Duodenal mucosa (tissue), 2 donors: ENCODE data around the gene HPSE2.

ENCODE experiments used
- H3K27ac ChIP-seq: one replicate; pipeline ENCODE4 v1.7.0; 2013; ENCODE audit warnings: low read depth, low read length
- H3K27me3 ChIP-seq, 2 donors: one replicate each; pipeline ENCODE4 v1.7.0; 2013; ENCODE audit warnings: low read length in 2 of 2, control low read depth in 1 of 2; ENCODE audit not compliant: insufficient read depth in 2 of 2, control insufficient read depth in 1 of 2
- H3K36me3 ChIP-seq, 2 donors: one replicate each; pipeline ENCODE4 v1.7.0; 2013; ENCODE audit warnings: low read length in 2 of 2, control low read depth in 1 of 2; ENCODE audit not compliant: insufficient read depth in 2 of 2, control insufficient read depth in 1 of 2
- H3K4me1 ChIP-seq, 2 donors: one replicate each; pipeline ENCODE4 v1.7.0; 2013; ENCODE audit warnings: low read length in 2 of 2, control low read depth in 1 of 2; ENCODE audit not compliant: insufficient read depth in 2 of 2, control insufficient read depth in 1 of 2
- H3K4me3 ChIP-seq, 2 donors: one replicate each; pipeline ENCODE4 v1.7.0; 2013; ENCODE audit warnings: low read length in 2 of 2, low read depth in 1 of 2
- H3K9ac ChIP-seq, 2 donors: one replicate each; pipeline ENCODE4 v1.7.0; 2013; ENCODE audit warnings: low read length in 2 of 2, low read depth in 1 of 2
- H3K9me3 ChIP-seq, 2 donors: one replicate each; pipeline ENCODE4 v1.7.0; 2013; ENCODE audit warnings: low read length in 2 of 2, control low read depth in 1 of 2; ENCODE audit not compliant: control insufficient read depth in 1 of 2

Gene HPSE2

DNA sequence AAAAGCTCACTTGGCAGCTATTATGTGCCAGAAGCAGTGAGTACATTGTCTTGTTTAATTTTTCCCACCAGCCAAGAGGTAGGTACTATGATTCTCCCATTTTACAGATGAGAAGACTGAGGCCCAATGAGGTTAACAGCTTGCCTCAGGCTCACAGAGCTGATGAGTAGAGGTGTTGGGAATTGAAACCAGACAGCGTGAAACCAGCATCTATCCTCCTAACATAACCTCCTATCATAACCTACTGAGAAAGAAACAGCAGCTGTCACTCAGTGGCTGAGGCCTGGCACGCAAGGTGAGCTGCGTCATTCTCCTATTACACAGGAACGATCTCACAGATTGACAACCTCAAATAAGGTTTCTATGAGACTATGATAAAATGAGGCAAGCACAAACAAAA, 826.9 kb downstream of the HPSE2 start:
- no peak overlapping the region for H3K27ac ChIP-seq
- H3K4me3 ChIP-seq: no peak overlapping the region
- no peak overlapping the region for H3K9ac ChIP-seq
- no peaks in the 10 kb centered on the region for H3K27me3 ChIP-seq
- no peaks in the 10 kb centered on the region for H3K9me3 ChIP-seq
- H3K36me3 ChIP-seq: no peaks in the 10 kb centered on the region
- no peaks in the 10 kb centered on the region for H3K4me1 ChIP-seq

DNA sequence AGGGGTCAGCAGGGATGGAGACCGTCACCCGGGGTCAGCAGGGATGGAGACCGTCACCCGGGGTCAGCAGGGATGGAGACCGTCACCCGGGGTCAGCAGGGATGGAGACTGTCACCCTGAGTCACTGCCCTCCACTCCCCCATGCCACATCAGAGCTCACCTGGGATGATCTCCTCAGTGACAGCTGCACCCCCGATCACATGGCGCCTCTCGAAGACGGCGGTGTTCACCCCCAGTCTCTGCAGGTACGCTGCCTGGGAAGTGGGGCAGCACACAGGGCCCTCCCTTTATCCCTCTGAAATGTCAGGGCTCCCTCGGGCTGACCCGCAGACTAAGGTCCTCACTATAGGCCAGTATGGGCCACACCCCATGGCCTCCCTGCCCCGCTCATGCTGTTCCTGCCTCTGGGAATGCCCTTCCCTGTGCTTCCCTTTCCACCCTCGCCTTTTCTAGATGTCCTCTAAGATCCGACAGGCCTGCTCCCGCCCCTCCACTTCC, 827.9 kb downstream of the HPSE2 start:
- Histone ChIP-seq H3K9me3 (no peaks in the 10 kb centered on the region), H3K27ac (no peak overlapping the region), H3K9ac (no peak overlapping the region), H3K36me3 (no peaks in the 10 kb centered on the region), H3K4me3 (no peak overlapping the region), H3K4me1 (no peaks in the 10 kb centered on the region), H3K27me3 (no peaks in the 10 kb centered on the region)
